HG02571 (cell line): ENCODE results near the gene GALNS.
"Not testable (repeated sequence)": the region's sequence is repeated elsewhere in the genome, so short reads cannot be mapped to it uniquely, and the experiment has no call there.

ENCODE experiments used
- ATAC-seq: cut with Tn5 transposase; IDR thresholded peaks from one replicate; pipeline ENCODE4 v1.9.1; 2021; ENCODE audit warnings: mild to moderate bottlenecking, moderate library complexity; ENCODE audit not compliant: unreplicated experiment

Gene GALNS

GRCh38 chr16:88772871-88773811, 83.6 kb downstream of the GALNS start:
- no peak for ATAC-seq

GRCh38 chr16:88771781-88772180, 85.0 kb downstream of the GALNS start:
- not testable (repeated sequence) for ATAC-seq

- ATAC-seq: no peak
Measured at GRCh38 chr16:88771294-88771772, 85.4 kb downstream of the GALNS start.

- ATAC-seq: no peak
Measured at GRCh38 chr16:88770461-88771293, 86.1 kb downstream of the GALNS start.

- no peak for ATAC-seq
Measured at GRCh38 chr16:88769617-88770460, 86.9 kb downstream of the GALNS start.

- no peak for ATAC-seq
Measured at GRCh38 chr16:88768071-88768783, 88.5 kb downstream of the GALNS start.

- no peak for ATAC-seq
Measured at GRCh38 chr16:88767546-88768070, 89.1 kb downstream of the GALNS start.

- ATAC-seq: no peak
Measured at GRCh38 chr16:88766975-88767374, 89.8 kb downstream of the GALNS start.

GRCh38 chr16:88764913-88765349, 91.8 kb downstream of the GALNS start:
- ATAC-seq: no peak

GRCh38 chr16:88764080-88764479, 92.7 kb downstream of the GALNS start:
- no peak for ATAC-seq
